Stimulated activated CD4-positive, alpha-beta T cell treated with anti-CD3 and anti-CD28 coated beads, Interleukin-2, amount 100 ng/mL, for 24 hours (primary cell): ENCODE results near the gene CDH12.
"Not testable (repeated sequence)": the region's sequence is repeated elsewhere in the genome, so short reads cannot be mapped to it uniquely, and the experiment has no call there.

Experiments
- DNase-seq, 2 donors: peaks; one replicate each; pipeline ENCODE4 v3.0.0-alpha.2; 2020

CDH12 gene

DNA sequence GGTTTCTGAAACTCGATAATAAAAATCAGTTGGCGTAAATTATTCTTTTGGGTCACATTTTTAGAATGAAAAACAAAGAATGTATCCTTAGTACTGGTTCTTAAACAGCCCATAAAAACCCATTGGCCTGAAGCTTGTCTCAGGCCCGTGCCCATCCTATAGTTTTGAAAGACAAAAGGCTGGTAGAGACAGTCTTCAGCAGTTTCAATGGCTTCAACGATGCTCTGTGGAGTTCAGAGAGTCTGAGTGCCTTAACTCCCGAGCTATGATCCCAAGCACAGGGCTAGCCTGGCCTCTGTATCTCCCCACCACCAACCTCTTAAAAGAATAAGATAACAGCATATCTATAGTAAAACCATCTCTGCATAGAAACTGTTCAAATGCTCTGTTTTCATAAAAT, 595.0 kb downstream of the CDH12 start:
- no peak for DNase-seq

DNA sequence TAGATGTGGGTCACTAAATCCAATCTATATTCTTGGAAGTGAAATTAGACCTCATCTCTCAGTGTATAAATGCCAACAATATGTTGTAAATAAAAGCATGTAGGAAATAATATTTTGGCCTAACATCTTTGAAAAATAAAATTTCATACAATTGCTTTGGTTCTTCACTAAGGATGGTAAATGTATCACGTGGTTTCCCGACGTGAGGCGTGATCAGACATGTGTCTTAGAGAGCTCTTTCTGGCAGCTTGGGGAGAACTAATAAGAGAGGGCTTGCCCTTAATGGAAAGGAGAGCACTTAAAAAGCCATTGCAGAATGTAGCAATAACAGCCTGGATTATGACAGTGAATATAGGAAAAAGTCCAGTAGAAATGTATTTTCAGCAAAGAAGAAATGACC, 602.6 kb downstream of the CDH12 start:
- no peak for DNase-seq

- no peak for DNase-seq
Measured at GRCh38 chr5:22249209-22249729, 603.9 kb downstream of the CDH12 start.

- DNase-seq, result no peak
Measured at GRCh38 chr5:22245770-22246169, 607.4 kb downstream of the CDH12 start.

DNA sequence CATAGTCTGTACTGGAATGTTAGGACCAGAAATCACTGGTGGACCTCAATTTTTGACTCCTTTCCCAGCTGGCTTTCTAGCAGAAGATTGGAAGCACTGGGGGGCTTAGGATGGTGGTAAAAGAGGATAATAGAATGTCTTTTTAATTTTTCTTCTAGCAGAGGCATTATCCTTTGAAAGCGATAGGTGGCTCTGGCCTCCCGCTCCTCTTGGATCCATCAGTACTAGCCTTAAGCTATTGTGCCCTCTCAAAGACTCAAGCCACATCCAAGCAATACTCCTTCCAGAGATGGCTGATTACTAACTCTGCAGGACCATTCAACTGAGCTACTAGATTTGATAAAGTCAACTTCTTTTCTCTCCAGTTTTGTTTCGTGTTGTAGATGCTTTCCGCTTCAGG, 610.6 kb downstream of the CDH12 start:
- DNase-seq, result no peak

GRCh38 chr5:22238047-22238446, 615.1 kb downstream of the CDH12 start:
- DNase-seq, result no peak

- no peak for DNase-seq
Measured at GRCh38 chr5:22226423-22226822, 626.7 kb downstream of the CDH12 start.

DNA sequence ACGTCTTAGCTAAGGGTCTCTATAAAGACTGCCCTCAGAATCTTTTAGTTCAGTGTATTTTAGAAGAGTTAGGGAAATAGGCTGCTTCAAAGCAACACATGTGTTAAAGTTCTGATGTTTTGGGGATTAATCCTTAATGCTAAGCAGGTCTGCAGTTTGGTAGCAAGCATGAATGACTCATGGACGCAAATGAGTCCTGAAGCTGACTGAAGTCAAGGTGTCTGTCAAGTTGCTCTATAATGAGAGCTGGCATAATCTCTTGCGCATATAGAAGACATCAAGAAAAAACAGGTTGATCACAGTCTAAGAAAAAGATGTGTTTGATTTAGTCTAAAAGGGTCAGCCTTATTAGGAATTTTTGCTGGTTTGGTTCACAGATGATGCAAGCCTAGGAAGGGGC, 630.1 kb downstream of the CDH12 start:
- DNase-seq, result no peak

DNA sequence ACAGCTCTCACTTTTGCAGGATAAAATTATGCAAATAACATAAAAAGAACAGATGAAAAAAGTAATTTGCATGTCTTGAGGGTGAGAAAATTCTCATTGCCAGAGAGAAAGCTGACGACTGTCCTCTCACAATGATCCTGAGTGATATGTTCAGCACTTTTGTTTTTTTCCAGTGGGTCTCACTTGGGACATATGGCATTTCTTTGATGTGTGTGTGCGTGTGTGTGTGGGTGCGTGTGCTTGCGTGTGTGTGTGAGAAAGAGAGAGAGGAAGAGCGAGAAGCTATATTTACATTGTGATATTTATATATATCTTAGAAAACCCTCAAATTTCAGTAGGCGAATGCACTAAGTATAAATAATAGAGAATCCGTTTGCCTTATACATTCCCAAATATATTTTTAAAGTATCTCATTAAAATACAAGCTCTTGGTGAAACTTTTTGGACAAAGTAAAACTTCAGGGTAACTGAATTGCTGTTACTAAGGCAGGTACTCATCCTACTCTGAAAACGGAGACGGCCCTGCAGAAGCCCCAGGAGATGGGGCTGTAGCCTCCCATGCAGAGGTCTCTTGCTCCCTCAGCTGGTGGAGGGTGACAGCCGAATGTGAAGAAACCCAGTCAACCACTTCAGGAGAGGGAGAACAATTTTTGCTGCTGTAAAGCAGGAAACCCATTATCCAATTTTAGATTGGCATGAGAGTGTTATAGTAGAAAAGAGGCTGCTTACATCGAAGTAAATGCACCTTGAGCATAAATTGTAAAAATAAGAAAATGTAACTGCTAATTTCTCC, 639.2 kb downstream of the CDH12 start:
- DNase-seq, result not testable (repeated sequence)

DNA sequence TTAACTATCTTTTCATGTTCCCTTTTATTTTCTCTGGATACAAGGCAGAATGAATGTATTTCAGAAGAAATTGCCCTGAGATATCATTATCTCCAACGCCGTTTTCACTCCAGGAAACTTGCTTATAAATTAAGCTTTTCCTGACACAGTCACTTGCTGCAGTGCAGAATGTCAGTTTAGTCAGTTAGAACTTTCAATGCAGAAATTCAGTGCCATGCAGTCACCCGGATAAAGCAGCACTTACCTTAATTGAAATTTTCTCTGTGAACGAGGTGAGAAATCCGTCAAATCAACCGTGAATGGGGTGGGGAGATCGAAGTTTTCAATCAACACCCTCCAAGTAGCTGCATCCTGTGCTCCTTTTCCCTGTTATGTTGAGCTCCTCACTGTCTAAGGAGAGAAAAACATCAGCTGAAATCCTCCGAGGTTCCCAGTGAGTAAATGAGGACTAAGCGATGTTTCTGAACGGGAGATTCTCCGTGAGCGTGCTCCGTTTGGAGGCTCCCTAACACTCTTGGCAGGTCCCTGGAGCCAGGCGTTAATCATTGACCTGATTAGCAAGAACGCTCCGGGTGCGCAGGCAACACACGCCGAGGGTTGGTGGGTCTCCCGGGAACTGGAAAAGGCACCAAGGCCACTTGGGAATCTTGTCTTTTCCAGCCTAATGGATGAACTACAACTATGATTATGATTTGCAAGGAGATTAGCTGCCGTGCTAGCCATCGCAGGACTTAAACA, 640.7 kb downstream of the CDH12 start:
- not testable (repeated sequence) for DNase-seq

GRCh38 chr5:22208463-22208862, 644.7 kb downstream of the CDH12 start:
- not testable (repeated sequence) for DNase-seq

- not testable (repeated sequence) for DNase-seq
Measured at GRCh38 chr5:22188651-22189050, 664.5 kb downstream of the CDH12 start.

DNA sequence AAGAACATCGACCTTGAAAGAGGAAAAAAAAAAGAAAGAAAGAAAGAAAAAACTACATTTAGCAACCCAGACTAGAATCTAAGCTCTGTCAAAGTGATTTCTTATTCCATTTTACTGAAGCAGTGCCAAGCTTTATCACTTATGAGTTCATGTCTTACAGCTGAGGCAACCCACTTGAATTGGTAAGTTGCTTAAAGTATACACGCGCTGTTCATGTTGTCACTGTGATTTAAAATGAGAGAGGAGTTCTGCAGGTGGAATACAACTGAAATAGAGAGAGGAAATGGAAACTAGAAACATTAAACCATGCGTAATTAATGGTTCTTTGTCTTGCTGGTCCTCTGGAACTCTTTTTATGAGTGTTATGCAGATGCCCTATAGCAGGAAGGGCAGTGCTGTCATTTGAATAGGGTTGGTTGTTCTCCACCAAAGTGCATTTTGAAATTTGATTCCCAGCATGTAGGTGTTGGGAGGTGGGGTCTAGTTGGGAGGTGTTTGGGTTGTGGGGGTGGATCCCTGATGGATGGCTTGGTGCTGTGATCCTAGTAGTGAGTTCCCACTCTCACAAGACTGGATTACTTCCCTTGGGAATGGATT, 665.4 kb downstream of the CDH12 start:
- not testable (repeated sequence) for DNase-seq

- DNase-seq, result not testable (repeated sequence)
Measured at GRCh38 chr5:22169226-22169625, 683.9 kb downstream of the CDH12 start.

- not testable (repeated sequence) for DNase-seq
Measured at GRCh38 chr5:22168704-22169103, 684.4 kb downstream of the CDH12 start.

GRCh38 chr5:22165931-22166330, 687.2 kb downstream of the CDH12 start:
- DNase-seq, result not testable (repeated sequence)

DNA sequence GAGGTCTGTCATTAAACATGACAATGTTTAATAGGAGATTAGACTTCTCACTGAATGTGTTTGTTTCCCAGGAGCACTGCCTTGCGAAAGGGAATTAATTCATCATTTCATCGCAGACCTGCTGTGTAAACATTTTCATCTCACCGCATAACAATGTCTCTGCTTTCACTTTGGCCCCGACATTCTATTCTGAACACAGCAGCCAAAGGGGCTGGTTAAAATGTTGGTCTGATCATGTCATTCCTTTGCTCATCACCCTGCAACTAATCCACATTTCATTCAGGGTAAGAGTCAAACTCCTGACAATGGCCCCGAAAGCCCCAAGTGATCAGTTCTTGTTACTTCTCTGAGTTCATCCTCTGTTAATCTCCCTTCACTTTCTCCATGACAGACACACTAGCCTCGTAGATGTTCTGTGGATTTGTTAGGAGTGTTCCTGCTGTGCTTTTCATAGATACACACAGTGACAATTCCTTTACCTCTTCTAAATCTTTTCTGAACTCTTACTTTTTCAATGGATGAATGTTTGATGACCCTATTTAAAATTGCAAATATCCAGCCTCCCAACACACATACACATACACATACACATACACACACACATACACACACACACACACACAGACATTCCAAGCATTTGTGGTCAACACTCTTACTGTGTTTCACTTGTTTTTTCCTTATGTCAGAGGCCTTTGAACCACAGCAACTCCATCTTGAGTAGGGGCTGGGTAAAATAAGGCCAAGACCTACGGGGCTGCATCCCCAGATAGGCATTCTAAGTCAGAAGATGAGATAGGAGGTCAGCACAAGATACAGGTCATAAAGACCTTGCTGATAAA, 688.0 kb downstream of the CDH12 start:
- not testable (repeated sequence) for DNase-seq

DNA sequence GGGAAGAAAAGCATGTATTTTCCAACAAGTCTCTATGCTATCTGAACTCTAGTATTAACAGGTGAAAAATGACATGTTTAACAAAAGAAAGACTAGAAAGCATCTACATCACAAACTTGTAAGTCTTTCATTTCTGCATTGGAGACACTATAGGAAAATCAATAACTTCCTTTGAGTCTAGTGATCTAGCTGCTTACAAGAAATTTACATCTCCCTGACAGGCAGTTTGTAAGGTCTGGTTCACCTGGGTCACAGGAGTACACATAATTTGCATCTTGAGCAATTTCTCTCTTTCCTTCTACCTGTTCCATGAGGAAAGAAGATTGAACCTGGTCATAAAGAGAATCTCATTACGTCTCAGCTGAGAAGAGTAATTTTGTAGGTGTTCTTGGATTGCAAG, 696.2 kb downstream of the CDH12 start:
- not testable (repeated sequence) for DNase-seq

- DNase-seq, result not testable (repeated sequence)
Measured at GRCh38 chr5:22154779-22155178, 698.4 kb downstream of the CDH12 start.

- DNase-seq, result not testable (repeated sequence)
Measured at GRCh38 chr5:22151801-22152200, 701.3 kb downstream of the CDH12 start.

GRCh38 chr5:22140418-22140817, 712.7 kb downstream of the CDH12 start:
- DNase-seq, result not testable (repeated sequence)

GRCh38 chr5:22139662-22140300, 713.4 kb downstream of the CDH12 start:
- not testable (repeated sequence) for DNase-seq
